Activated CD8-positive, alpha-beta memory T cell treated with anti-CD3 and anti-CD28 coated beads for 48 hours (primary cell): ENCODE measurements around the gene MSRB3.

Experiments
- DNase-seq, 3 experiments: peaks; one replicate each; pipeline ENCODE4 v3.0.0-alpha.2; 2020; ENCODE audit warnings: low read depth in 2 of 3, low spot score in 2 of 3

Gene MSRB3

GRCh38 chr12:65324551-65324950 lies 46.1 kb downstream of the MSRB3 start:
- DNase-seq, result no peak

GRCh38 chr12:65325183-65325582 lies 46.7 kb downstream of the MSRB3 start:
- DNase-seq, result no peak

- DNase-seq, result no peak
Measured at GRCh38 chr12:65326616-65327015, 48.1 kb downstream of the MSRB3 start.

- no peak for DNase-seq
Measured at GRCh38 chr12:65327207-65328076, 49.0 kb downstream of the MSRB3 start.

GRCh38 chr12:65329721-65330120 lies 51.2 kb downstream of the MSRB3 start:
- no peak for DNase-seq

GRCh38 chr12:65330331-65330730 lies 51.8 kb downstream of the MSRB3 start:
- no peak for DNase-seq

GRCh38 chr12:65331456-65331855 lies 53.0 kb downstream of the MSRB3 start:
- no peak for DNase-seq

- no peak for DNase-seq
Measured at GRCh38 chr12:65333649-65334048, 55.2 kb downstream of the MSRB3 start.

GRCh38 chr12:65334521-65334920 lies 56.0 kb downstream of the MSRB3 start:
- DNase-seq, result no peak

- DNase-seq, result no peak
Measured at GRCh38 chr12:65335021-65335714, 56.7 kb downstream of the MSRB3 start.

- no peak for DNase-seq
Measured at GRCh38 chr12:65335981-65336380, 57.5 kb downstream of the MSRB3 start.

- no peak for DNase-seq
Measured at GRCh38 chr12:65339161-65339560, 60.7 kb downstream of the MSRB3 start.

- no peak for DNase-seq
Measured at GRCh38 chr12:65343230-65343629, 64.7 kb downstream of the MSRB3 start.

GRCh38 chr12:65343801-65344200 lies 65.3 kb downstream of the MSRB3 start:
- no peak for DNase-seq

GRCh38 chr12:65355461-65355860 lies 77.0 kb downstream of the MSRB3 start:
- no peak for DNase-seq

- no peak for DNase-seq
Measured at GRCh38 chr12:65362234-65363031, 84.0 kb downstream of the MSRB3 start.

GRCh38 chr12:65364046-65364445 lies 85.6 kb downstream of the MSRB3 start:
- DNase-seq, result no peak

- no peak for DNase-seq
Measured at GRCh38 chr12:65367396-65367795, 88.9 kb downstream of the MSRB3 start.

GRCh38 chr12:65368055-65368454 lies 89.6 kb downstream of the MSRB3 start:
- DNase-seq, result no peak

GRCh38 chr12:65372574-65372973 lies 94.1 kb downstream of the MSRB3 start:
- no peak for DNase-seq

- no peak for DNase-seq
Measured at GRCh38 chr12:65384240-65384639, 105.8 kb downstream of the MSRB3 start.

GRCh38 chr12:65387396-65387795 lies 108.9 kb downstream of the MSRB3 start:
- no peak for DNase-seq
